HG03439 (cell line): ENCODE results near the gene RIPOR2.
A peak's percentile ranks its signal among the peaks of the same experiment; 100 is the strongest.

Experiments
- ATAC-seq: cut with Tn5 transposase; IDR thresholded peaks from one replicate; pipeline ENCODE4 v1.9.1; 2021; ENCODE audit warnings: mild to moderate bottlenecking, moderate library complexity; ENCODE audit not compliant: unreplicated experiment

RIPOR2 gene

DNA sequence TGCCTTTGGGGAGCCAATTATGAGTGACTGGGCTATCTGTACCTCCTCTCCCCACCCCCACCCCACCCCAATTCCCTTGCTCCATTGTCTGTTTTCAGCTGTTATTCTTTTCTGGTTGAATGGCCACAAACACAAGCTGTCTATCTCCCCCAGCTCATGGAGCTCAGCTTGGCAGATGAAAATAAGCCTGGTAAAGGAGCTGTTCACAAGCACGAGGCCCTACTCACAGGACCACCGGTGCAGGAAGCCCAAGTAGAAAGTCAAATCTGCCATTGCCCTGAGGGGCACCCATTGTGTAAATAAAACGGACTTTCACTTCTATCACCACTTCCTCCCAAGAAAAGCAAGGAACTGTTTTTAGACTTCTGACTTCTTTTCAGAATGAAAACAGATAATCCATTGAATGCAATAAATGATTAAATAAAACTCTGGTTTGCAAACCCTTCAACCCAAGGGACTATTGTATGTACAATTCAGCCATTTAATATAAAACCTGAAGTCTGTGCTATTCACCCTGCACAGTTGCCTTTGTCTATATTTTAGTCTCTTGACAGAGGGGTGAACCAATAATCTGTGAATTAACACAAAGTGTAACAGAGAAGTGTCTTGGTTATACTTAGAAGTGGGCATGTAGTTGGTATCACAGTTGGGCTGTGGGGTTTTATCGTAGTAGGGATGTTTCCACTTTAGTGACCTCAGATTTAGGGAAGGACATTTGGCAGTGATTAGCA is 27.7 kb downstream of the RIPOR2 start:
- no peak for ATAC-seq

DNA sequence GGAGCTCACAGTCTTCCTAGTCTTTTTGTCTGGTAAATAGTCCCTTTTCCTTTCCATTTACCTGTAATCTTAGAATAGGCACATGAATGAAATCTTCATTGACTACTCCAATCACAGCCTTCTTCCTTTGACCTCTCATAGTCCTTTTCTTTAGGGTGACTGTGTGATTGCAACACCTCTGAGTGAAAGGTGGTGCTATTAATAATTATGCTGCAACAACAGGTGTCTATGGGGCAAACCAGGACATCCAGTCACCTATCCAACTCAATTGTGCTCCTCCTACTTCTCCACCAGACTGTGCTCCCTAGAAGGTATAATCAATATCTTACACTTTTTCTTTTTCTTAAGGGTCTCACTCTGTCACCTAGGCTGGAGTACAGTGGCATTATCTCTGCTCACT is 29.4 kb downstream of the RIPOR2 start:
- ATAC-seq: no peak

GRCh38 chr6:24905483-24905882 is 30.3 kb downstream of the RIPOR2 start:
- ATAC-seq: no peak

- ATAC-seq: no peak
Measured at GRCh38 chr6:24903681-24904080, 32.1 kb downstream of the RIPOR2 start.

DNA sequence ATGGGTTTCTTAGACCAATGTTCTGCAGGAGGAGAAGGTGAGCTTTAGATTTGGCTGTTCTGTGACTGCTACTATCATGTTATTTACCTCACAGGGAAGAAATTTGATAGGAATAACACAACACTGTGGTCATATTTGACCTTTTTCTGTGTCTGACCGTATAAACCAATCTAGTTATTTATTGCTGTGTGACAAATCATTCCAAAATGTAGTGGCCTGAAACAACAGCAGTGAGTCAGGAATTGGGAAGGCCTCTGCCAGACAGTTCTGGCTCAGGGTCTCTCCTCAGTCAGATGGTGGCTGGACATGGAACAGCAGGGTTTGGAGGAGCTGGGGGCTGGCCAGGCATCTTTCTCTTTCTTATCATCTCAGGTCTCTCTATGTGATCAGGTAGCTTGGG is 33.0 kb downstream of the RIPOR2 start:
- no peak for ATAC-seq

DNA sequence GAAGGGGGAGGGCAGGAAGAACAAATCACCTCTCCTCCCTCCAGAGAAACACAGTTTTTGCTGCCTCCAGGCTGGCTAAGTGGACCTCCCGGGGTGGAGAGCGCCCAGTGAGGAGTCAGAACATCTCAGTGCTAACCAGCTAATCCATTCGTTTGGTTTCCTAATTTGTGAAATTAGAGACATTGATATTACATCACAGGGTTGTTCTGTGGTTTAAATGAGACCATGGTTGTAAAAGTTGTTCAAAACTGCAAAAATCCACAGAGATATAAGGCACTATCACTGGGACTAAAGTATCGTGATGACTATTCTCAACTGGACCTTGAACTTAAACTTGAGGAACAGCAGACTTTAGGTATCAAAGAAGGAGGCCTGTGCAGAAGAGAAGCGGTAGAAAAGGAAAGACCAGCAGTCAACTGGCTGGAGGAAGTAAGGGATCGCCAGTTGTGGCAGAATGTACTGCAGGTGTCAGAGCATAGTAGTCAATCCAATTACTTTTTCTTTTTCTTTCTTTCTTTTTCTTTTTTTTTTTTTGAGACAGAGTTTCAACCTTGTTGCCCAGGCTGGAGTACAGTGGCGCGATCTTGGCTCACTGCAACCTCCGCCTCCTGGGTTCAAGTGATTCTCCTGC is 33.9 kb downstream of the RIPOR2 start:
- ATAC-seq: no peak

DNA sequence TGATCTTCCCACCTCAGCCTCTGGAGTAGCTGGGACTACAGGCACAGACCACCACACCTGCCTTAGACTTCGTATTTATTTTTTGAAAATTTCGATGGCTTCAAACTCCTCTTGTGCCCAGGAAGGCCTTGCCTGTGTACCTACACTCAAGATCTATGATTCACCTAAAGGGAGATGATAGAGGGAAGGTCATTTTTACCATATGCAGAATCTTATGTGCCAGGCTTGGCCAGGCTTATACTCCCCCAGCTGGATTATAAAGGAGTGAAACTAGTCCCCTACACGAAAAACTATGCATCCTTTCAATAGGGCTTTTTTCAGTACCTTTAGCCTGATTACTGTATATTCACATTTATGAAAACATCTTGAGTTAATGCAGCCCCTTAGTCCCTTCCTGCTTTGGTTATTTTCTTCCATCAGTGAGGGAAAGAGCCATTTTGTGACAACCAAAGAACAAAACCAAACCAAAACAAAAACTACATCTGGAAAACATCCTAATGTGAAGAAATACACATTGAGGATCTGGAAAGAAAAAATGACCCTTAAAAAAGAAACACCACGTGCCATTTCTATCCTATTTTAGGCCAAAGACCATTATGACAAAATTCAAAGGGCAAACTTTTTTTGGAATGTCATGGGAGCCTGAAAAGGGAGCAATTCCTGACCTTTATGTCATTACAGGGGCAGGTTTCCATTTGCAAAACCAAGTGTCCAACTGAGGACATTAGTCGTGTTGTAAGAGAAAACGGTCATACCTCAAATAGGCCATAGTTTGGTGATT is 34.7 kb downstream of the RIPOR2 start:
- no peak for ATAC-seq

- ATAC-seq: no peak
Measured at GRCh38 chr6:24899997-24900325, 35.8 kb downstream of the RIPOR2 start.

GRCh38 chr6:24899136-24899996 is 36.4 kb downstream of the RIPOR2 start:
- no peak for ATAC-seq

- no peak for ATAC-seq
Measured at GRCh38 chr6:24898676-24899075, 37.1 kb downstream of the RIPOR2 start.

- no peak for ATAC-seq
Measured at GRCh38 chr6:24897186-24897585, 38.6 kb downstream of the RIPOR2 start.

DNA sequence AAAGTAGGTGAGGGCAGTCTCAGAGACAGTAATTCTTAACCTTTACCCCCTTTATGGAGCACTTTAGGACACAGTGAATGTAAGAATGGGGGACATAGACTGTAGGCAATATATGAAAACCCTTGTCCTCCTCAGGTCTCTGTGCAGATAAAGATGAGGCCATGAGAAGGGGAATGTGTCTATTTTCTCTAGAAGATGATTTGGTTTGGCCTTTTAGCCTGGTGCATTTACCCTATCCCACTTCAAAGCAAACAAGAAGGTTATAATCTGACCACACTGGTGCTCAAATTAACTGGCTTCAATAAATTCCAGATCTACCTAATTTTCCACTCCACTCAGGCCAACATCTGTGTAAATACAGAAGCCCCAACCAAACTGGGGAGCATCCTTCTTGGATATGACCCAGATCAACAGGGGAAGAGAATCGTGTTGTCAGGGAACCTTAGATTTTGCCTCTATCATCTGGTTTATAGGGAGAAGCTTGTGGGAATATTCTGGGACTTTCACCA is 42.4 kb downstream of the RIPOR2 start:
- ATAC-seq: no peak

- no peak for ATAC-seq
Measured at GRCh38 chr6:24891004-24891403, 44.8 kb downstream of the RIPOR2 start.

DNA sequence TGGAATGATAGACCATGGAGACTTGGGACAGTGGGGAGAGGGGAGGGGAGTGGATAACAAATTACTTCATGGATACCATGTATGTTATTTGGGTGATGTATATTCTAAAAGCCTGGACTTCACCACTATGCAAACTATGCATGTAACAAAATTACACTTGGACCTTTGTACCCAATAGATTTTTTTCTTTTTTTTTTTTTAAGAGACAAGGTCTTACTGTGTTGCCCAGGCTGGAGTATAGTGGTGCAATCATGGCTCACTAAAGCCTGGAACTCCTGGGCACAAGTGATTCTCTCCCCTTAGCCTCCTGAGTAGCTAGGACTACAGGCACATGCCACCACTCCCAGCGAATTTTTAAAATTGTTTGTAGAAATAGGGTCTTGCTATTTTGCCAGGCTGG is 45.3 kb downstream of the RIPOR2 start:
- no peak for ATAC-seq

GRCh38 chr6:24888715-24889370 is 46.9 kb downstream of the RIPOR2 start:
- ATAC-seq: no peak

- ATAC-seq: no peak
Measured at GRCh38 chr6:24887545-24888140, 48.1 kb downstream of the RIPOR2 start.

GRCh38 chr6:24883618-24884017 is 52.1 kb downstream of the RIPOR2 start:
- ATAC-seq: peak; percentile 63

DNA sequence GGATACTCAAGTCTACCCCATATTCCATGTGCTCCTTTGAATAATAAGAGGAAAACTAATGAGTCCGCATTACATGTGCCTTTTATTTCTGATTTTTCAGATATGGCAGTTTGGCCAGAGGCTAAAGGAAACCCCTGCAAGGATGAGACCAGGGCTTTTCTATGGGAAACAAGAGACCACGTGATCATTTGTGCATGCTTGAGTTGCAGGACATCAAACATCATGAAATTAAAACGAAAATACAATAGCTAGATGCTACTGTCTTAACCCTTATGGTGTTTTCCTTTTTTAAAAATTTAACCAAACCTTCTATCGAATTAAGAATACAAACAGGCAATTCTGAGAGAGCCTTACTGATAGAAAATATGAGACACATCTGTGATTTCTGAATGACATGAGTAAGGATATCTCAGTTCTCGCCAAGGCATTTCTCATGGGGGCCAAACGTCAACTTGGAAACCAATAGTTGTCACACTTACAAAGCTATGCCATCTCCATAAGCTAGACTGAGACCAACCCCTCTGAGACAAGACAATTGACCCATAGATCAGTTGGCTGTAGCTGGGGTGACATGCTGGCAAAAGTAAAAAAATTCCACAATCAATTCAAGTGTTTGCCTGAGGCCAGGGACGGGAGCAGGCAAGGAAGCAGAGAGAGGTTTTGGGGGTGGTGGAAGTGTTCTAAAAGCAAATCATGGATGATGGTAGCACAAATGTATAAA is 52.8 kb downstream of the RIPOR2 start:
- no peak for ATAC-seq

DNA sequence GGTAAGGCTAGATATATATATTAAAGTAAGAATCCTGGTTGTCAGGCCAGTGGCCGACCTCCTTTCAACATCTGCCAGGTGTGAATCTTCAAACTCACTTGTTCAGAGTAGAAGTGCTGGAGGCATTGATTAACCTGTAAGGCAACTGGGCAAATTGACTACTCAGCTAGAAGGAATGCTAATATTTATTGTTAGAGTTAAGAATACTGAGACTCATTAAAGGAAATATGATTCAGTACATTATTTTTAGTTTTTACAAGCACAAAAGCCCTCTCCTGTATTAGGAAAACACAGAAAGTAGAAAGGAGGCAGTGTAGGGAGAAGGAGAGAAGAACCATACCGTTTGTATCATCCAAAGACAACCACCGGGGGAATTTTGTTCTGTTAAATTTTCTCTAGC is 53.5 kb downstream of the RIPOR2 start:
- no peak for ATAC-seq
